Stimulated activated CD8-positive, alpha-beta memory T cell treated with anti-CD3 and anti-CD28 coated beads, Interleukin-7, amount 100 ng/mL, for 48 hours (primary cell): ENCODE results near the gene BCAS1.

ENCODE experiments used
- DNase-seq, 2 donors: peaks; one replicate each; pipeline ENCODE4 v3.0.0-alpha.2; 2020; ENCODE audit warnings: low read depth in 1 of 2; ENCODE audit errors: extremely low read depth in 1 of 2

The BCAS1 gene

DNA sequence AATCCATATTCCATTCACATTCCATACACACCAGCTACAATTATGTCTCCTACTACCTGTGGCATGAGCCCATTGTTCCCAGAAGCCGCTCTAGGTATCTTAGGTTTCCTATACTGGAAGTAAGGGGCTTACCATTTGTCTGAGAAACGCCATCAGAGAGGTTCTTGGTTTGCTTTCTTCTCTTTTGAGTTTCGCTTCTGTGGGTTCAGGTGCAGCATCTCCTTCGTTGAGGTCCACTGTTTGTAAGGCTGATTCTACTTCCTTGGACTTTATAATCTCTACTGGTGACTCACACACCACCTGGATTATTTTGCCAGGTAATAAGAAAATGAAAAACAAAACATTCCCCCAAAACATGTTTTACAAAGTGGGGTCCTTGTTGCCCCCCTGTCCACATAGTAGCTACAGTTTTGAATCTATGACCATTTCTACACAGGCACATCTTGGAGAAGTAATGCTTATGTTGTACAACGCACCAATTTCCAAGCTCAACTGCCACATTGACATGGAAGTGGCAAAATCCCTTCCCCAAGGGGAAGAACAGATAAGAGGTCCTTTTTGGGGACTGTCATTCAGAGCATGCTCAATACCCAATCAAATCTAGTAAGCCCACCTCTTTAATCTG is 103.5 kb downstream of the BCAS1 start:
- DNase-seq: no peak

DNA sequence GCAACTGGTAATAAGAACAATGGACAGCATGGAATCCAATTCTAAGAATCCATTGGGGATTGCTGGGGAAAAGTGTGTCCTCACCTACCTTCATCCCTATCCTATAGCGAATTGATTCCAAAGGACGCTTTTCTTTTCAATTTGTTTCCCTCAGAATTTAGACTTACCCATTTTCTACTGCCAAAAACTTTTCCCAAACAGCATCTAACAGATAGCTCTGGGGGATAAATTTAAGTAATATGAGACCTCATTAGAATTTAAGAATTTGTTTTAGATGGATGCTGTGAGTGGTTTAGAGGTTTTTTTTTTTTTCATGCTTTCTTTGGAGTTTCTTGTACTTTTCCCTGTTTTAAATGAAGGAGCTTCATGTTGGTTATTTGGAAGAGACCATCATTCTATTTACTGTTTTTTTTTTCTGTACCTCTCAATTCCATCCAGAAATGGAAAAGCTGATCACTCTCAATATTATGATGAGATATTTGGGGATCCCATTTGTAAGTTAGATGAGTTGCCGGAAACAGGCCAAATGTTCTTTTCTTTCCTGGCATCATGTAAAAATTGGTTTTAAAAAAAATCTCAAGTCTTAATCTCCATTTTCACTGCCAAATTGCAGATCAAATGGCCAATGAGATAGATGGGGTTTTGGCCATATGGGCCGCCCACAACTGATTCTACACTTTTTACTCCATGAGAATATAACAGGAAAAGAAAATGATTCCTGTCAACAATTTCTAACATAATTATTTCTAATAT is 105.7 kb downstream of the BCAS1 start:
- DNase-seq: no peak

DNA sequence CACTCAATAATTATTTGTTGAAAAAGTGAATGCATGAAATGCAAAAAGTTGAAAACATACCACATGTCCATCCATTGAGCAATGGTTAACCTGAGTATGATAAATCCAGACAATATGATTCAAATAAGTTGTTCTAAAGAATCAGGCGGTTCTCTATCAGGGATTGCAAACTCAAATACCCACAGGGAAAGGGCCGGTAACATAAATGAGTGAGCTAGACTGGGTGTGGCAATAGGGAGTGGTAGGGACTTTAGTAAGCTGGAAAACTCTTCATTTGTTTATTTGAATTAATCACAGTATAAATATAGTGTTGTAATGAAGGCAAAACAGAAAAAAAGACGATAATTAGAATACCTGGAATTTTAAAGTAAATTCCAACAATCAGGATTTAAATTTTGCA is 106.3 kb downstream of the BCAS1 start:
- DNase-seq: no peak

DNA sequence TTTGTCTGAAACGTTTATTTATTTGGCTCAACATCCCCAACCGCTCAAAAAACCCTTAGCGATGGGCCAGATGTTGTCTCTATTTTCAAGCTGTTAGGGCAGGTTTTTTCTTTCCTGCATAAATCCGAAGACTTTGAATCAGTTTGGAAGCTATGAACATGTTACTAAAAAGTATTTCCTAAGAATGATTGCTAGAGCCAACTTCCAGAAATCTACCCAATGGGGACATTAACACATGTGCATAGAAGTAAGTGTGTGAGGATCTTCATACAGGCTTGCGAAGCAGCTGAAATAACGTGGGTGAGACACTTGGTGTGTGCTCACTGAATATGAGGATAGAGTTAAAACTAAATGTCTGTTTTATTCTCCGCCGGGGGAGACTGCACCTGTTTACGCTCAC is 106.8 kb downstream of the BCAS1 start:
- DNase-seq: no peak

DNA sequence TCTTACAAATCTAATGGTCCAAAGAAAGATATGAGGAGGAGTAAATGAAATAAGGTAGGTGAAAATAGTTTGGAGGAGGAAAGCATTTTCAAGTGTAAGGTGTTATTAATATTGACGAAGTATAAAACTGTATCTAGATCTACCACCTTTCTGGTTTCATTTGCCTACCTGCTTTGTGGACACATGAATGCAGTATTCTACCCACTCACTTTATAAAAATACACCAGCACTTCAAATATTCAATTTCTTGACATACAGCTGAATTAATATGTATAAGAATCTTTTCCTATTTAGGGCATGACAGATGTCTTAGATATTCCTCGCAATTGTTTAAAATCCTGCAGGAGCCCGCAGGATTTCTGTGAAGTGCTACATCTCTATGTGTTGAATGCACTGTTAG is 108.0 kb downstream of the BCAS1 start:
- no peak for DNase-seq

DNA sequence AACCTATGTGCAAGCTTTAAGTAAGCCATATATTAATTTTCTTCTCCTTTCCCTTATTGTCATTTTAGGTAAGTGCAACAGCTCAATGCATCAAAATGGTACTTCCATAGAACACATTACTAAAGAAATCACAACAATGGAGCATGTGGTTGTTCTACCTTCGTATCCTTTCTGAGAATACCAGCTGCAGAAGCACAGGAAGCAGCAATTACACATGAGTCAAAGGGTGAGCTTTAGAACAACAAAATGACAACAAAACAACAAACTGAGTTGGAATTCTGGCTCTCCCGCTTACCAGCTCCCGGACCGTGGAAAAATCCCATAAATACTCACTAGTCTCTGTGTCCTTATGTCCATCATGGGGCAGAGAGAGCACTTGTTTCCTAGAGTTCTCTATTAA is 108.9 kb downstream of the BCAS1 start:
- DNase-seq: no peak

DNA sequence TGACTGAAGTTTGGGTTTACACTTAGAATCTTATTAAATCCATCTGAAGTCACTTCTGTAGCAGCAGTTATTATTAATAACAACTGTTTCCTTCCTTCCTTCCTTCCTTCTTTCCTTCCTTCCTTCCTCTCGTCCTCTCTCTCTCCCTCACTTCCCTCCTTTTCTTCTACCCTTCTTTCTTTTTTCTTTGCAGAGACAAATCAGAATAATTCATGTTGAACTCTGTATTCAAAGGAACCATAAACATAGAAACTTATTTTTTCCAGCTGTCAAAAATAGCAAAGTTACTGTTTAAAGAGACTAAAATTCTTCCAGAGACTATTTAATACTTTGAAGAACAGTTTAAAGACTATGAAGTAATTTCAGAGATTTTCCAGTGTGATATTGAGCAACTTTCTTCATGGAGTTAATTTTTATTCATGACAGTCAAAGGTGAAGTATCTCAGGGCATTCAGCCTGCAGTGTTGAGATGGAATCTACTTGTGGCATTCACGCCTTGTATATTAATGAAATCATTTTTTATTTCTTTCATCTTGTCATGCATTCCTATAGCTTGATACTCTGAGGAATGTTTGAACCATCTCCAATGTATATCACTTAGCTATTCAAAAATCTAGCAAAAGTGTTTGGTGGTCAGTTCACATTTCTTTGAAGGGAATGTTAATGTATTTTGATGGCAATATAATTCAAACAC is 109.7 kb downstream of the BCAS1 start:
- no peak for DNase-seq

DNA sequence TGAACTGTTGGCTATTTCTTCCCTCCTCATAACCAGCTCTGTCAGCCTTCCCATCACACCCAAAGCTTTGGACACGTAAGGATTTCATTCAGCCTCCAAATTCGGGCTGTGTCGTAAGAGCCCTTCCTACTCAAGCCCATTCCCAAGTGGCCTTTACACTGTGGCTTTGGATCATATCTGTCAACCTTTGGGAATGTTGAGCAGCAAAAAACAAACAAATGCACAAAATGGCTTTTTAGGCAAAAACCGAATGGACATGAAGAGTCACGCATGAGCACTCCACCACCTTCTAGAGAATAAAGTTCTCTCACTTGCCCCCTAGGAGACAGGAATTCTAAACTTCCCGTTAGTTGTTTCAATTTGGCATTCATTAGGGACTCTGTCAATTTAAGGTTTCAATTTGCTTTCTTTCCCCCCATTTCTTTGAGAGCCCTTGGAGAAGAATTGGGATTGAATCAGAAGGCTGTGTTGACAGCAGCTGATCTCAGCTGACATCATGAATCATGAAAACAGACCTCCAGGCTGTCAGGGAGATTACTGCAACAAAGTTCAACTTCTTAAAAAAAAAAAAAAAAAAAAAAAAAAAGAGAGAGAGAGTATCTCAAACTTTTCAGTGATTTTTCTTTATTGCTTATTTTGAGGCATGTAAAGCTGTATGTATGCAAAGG is 110.3 kb downstream of the BCAS1 start:
- no peak for DNase-seq

DNA sequence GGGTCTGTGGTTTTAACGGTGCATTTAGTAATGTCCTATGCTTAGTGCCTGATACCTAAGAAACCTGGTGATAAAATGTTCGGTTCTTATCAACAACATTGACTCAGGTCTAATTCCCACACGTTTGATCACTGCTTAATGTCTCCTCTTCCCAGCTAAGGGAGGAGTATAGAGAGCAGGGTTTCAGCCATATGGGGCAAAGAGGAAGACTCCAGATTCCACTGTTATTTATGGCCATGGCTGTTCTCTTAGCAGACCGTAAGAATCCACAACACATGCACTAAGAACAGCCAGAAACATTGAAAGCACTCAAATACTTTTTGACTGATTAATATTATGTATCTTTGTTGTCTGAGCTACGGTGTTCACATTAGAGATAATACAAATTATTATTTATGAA is 112.1 kb downstream of the BCAS1 start:
- no peak for DNase-seq

DNA sequence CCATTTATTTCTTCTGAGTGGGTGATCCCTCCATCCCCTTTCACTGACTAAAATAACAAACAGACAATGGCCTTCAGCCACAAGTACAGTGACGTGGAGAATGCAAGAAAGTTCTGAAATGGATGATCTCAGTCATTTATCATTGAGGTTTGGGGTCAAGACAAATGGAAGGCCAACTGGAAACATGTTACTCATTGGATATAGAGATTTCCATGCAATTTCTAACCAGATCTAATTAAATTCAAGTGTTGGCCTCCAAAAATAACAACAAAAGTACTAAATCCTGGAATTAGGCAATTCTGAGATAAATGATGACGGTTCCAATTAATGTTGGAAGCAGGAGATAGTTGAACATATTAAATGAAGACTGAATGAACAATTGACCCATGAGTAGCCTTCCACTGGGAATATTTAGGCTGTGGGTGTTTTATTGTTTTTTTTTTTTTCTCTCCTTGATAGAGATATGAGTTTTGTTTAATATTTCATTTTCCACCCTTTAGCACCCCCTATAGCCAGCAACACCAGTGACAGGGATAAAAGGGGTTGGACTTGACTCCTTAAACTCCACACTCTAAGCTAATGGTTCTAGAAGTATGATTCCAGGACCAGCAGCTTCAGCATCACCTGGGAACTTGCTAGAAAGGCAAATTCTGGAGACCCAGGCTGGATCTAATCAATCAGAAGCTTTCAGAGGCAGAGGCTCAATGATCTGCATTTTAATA is 112.8 kb downstream of the BCAS1 start:
- no peak for DNase-seq

DNA sequence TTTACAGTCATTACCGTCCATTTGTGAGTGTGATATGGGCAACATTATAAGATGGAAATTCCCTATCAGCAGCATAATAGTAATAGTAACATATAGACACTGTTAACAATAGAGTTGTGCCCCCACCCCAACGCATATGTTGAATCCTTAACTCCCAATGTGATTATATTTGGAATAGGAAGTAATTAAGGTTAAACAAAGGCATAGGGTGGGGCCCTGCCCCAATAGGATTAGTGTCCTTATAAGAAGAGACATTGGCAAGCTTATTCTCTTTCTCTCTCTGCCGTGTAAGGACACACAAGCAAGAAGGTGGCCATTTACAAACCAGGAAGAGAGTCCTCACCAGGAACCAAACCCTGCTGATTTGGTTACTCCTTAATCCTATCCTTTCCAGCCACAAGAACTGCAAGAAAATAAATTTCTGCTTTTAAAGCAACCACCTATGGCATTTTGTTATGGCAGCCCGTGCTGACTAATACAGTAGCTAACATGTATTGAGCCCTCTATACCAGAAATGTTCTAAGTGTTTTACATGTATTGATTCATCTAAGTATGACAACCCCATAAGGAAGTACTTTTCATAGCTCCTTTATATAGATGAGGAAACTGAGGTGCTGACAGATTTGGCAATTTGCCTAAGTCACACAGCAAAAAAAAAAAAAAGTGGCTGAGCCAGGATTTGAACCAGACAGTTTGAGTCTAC is 114.2 kb downstream of the BCAS1 start:
- DNase-seq: no peak

DNA sequence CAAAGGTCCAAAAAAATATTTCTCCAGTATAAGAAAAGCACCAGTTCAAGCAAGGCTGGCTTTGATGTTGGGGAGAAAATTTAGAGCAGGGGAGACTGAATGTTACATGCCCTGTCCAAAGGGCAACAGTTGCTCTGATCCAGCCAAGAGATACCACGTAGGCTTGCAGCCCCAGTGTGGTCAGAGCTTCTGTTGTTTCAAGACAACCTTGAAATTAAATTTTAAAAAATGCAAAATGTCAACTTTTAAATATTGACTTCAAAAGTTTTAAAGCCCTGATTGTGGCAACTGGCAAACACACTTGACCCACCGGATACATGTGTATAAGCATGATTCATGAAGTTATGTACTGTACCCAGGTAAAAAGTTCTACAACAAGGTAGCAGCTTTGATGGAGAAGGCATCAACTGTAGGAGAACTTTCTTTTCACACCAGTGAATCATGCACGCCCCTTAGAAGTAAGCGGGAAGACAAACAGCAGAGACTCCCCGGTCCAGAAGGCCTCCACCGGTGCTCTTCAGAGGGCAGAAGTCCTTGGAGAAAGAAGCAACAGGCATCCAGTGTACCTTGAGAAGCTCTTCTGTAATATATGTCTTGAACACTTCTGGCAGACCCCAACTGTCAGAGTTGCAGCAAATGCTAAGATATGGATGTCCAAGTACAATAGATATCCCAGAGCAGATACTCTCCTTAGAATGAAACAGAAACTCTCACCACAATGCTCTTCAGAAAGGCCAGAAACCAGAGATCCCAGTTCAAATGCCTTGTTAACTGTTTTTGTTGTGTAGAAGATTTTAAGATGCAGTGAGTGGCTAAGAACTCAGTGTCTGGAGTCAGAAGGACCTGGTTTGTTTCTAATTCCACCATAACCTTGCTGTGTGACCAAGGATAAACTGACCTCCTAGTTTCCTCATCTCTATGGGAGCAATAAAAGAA is 115.4 kb downstream of the BCAS1 start:
- DNase-seq: no peak

DNA sequence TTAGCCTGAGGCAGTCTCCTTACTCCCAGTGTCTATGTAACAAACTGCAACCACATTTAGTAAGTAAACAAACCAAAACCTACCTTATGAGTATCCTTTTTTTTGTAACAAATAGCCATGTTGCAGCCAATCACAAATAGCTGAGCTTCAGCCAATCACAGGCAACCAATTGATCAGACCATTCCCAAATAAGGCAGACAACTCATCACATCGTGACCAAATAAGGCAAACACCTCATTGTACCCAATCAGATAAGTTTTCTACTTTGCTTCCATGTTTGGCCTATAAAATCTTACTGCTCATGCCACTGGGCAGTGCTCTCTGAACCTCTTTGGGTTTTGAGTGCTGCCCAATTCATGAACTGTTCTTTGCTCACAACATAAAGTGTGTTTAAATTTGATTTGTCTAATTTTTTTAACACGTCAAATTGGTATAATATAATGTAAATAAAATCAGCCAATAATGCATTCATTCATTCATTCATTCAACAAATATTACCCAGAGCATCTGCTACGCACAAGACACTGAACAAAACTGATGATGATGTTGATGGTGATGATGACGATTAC is 117.8 kb downstream of the BCAS1 start:
- no peak for DNase-seq

DNA sequence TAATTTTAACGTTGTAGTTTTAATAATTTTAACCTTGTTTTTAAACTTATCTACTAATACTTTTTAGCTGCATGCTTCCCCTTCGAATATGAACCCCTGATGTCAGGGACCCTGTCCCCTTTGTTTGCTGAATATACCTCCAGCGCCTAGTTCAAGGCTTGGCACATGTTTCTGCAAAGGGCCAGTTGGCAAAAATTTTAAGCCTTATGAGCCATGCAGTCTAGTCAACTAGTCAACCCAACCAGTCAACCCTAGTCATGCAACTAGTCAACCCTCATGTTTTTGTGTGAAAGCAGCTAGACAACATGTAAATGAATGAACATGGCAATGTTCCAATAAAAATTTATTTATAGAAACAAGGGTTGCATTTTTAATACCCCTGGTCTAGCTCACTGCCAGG is 119.8 kb downstream of the BCAS1 start:
- no peak for DNase-seq

DNA sequence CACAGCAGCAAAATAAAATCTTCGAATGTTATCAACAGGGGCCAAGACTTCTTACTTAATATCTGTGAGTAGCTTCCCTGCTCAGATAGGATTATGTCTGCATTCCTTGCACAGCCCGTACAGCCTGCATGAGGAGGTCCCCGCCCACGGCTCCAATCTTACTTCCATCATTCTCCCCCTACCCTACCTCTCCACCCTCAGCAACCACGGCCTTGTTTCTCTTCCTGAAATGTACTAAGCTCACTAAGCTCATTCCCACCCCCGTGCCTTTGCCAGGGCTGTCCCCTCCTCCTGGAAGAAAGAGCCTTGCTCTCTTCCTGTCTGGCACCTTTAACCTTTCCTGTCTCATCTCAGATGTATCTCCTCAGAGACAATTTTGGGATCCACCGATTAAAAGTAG is 120.4 kb downstream of the BCAS1 start:
- no peak for DNase-seq

DNA sequence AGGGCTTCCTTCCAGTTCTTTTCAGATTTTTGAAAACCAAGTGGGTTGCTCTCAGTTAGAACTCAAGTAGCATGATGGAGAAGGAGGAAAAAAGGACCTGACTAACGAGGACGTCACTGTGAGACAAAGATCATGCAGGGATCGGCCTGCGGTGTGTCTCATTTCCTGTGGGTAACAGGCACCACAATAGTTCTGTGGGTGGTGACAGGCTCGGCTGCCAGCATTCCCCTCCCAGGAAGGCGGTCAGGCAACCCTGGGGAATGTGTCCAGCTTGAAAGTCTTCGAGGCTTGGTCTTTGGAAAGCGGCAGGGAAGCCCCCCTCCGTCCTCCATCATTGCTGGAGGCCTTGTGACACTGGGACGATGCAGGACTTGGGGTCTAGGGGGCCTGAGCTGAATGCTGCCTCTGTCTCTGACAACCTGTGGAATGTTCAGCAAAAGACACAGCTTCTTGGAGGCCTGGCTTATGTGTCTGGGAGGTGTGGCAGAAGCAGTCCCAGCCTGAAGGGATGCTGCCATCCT is 121.0 kb downstream of the BCAS1 start:
- peak; percentile 45 to 76 for DNase-seq

DNA sequence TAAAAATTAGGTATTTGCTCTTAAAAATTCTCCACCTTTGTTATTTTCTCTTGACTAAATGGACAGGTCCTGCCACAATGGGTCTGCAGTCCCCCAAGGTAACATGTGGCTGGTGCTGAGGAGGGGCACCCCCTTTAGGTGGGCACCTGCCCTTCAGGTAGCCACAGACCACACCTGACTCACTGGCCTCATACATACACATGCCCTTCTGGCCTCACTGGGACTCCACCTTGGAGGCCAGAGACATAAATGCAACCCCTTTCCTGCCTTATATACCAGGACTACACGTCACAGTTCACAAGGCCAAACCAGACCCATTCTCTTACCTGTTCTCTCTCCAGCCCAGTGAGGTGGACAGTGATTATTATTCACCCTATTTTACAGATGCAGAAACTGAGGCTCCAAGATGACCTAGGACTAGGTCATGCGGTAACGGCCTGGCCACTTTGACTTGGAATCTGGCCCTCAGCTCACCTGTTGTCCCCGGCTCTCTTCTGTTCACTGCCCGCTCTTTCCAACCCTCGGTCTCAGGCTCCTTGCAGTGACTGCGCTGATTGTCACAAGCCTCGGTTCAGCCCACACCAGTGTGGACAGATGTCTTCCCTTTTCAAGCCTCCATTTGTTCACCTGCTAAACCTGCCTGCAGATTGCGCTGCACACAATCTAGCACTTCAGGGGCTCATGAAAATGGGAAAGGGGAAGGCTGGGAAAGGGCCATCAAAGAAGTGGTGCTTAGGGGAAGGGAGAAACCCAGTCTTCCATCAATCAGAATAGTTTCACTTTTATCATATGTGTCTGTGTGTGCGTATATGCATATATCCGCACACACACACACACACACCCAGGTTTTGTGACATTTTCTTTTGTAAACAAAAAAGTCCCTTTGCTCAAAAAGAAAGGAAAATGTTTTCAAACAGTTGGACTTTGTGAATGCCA is 121.7 kb downstream of the BCAS1 start:
- DNase-seq: no peak
